GM21825 (cell line): ENCODE data around the gene KIAA1671.

Experiments
- ATAC-seq: cut with Tn5 transposase; IDR thresholded peaks from one replicate; pipeline ENCODE4 v1.9.1; 2021; ENCODE audit warnings: mild to moderate bottlenecking, moderate library complexity; ENCODE audit not compliant: unreplicated experiment

Gene KIAA1671

DNA sequence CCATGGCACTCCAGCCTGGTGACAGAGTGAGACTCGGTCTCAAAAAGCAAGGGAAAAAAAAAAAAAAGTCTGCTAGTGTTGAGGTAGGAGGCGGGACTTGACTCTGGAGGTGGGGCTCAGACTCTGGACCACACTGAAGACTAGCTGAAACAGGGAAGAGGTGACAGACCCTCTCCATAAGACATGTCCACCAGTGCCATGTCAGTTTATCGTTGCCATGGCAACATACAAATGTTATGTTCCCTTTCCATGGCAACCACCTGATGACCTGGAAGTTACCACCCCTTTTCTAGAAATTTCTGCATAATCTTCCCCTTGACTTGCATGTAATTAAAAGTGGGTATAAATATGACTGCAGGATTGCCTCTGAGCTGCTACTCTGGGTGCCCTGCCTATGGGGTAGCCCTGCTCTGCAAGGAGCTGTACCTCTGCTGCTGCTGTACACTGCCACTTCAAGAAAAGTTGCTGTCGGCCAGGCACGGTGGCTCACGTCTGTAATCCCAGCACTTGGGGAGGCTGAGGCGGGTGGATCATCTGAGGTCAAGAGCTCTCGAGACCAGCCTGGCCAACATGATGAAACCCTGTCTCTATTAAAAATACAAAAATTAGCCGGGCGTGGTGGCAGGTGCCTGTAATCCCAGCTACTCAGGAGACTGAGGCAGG, 55.1 kb downstream of the KIAA1671 start:
- ATAC-seq, result no peak

DNA sequence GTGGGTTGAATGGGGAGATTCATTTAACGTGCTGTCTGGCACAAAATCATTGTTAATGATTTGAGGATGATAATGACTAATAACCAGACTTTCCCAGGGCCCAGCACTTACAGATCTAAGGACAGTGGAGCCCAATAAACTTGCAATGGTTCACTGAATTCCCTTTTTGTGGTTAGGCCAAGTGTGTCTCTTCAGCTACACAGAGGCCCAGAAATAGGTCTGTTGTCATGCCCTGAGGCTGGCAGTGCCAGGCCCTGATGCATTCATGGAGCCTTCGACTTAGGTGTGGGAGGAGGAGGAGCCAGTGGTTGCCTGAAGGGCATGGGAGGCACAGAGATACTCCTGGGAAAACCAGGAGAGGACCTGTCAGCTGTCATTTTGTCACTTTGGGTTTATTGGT, 56.1 kb downstream of the KIAA1671 start:
- no peak for ATAC-seq

DNA sequence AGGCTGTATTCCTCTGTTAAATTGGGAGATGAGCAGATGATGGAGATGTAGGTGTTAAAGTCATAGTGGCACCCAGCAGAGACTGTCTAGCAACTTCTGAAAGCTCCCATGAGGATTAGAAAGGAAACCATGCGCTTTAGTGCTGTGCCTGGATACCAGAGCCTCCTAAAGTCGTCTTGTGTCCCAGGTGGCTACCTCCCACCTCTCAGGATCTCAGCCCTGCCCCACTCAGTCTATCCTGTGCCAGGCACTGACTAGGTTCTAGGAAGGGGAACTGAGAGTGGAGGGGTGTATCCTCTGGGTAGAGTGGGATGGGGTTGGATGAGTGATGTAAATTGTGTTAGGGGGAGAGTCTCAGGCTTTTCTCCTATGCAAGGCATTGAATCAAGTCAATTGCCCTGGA, 60.2 kb downstream of the KIAA1671 start:
- no peak for ATAC-seq

DNA sequence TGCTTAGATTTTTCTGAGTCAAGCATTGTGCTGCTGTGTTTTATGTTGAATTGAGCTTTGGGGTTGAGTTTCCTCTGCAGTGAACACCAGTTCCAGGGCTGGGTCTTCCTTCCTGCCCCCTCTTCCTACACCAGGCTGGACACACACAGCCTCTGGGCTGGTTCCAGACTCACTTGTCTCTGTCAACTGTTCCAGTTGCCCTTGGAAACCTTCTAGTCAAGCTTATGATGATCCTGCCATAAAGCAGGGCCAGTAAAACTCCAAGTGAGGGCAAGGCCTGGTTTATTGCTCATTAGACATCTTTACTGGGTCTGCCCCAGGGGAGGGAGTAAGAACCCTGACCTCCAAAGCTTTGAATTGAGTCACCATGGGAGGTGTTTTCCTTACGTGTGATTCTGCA, 61.1 kb downstream of the KIAA1671 start:
- ATAC-seq, result no peak

DNA sequence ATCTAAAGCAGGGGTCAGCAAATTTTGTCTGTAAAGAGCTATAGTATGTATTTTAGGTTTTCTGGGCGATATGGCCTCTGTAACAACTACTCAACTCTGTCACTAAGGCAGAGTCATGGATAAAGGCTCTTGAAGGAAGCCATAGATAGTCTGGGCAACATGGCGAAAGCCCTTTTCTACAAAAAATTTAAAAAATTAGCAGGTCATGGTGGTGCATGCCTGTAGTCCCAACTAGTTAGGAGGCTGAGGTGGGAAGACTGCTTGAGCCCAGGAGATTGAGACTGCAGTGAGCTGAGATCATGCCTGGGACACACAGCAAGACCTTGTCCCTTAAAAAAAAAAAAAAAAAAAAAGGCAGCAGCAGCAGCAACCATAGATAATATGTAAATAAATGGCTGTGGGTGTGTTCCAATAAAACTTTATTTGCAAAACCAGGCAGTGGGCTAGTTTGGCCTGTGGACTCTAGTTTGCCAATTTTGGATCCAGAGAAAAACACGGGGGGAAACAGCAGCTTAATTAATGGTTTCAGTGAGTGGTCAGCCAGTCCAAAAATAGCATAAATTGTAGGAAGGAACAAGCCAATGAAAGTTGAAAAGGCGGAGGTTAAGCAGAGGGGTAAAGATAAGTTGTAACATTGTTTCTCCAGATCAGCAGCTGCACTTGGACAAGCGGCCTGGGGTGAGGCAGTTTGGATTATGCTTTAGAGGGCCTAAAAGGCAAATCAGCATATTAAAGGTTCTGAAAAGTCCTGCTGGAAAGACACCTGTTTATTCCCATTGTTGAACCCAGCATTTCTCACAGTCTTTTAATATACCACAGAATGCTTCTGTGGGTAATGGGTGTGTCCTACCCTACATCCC, 62.6 kb downstream of the KIAA1671 start:
- no peak for ATAC-seq

DNA sequence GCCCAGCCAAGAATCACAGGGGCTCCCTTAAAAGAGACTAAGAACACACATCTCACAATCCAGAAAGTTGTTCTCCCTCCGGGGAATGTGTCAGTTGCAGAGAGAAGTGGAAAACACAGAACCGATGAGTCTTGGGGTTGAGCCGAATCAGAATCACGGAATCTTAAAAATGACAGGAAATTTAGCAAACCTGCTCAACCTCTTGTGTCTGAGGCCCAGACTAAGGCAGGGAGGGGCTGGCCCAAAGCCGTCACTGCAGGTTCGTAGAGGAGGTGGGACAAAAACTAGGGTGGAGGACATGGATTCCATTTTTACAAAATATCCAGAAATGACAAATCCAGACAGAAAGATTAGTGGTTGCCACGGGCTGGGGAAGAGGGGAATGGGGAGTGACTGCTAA, 63.8 kb downstream of the KIAA1671 start:
- ATAC-seq, result no peak

DNA sequence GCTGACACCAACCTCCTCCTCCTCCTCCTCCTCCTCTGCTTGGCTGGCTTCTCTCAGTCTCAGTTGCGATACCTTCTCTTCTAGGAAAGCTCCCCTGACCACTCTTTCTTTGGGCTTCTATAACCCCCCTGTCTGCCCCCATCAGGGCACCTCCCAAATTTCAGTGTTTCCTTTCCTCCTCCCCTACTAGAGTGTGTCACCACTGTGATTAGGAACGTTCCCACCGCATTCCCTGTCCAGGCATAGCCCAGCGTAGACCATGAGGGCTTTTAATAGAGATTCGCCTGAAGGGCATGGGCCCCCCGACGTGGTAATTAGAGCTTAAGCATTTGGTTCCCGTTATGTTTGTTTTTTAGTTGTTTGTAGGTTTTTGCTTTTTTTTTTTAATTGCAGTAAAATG, 65.5 kb downstream of the KIAA1671 start:
- no peak for ATAC-seq

DNA sequence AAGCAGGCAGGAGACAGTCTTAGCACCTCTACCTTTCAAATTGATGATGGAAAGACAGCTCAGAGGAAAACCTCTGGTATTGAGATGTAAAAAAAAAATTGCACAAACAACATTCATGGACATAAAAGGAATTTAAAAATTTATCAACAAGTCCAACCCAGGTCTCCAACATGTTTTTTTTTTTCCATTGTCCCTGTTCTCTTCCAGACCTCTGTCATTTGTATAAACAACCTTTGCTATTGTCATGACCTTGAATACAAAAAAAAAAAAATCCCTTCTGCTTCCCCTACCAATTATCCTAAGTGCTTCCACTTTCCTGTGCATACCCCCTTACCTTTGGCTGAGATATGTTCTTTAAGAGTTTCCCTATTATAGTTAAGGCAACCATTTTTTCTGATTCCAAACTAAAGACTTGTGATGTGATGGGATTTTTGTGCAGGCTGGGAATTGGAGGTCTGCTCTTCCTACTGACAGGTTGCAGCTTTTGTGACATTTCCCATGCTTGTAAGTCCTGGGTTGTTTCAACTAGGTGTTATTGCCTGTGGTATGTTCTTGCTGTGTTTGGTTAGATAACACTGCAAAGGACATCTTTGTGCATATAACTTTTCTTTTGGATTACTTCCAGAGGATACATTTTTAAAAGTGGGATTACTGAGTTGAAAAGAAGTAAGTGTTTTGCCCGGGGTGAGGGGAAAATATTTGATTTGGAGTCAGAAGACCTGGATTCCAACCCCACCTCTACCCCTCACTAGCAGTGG, 67.1 kb downstream of the KIAA1671 start:
- ATAC-seq, result no peak

DNA sequence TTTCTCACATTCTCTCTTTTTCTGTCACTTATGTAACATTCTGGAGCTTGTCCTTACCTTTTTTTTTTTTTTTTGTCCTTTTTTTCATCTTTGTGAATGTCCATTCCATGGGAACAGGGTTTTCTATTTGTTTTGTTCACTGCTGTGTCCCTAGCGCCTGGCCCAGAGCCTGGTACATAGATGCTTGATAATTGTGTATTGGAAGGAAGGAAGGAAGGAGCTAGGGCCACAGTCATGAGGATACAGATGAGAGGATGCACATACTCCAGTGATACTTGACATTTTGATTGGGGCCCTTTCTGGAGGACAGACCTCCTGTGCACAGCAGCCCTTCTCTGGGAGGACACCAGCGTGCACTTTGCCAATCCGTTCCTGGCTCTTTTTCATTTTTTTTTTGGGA, 68.9 kb downstream of the KIAA1671 start:
- ATAC-seq, result no peak

DNA sequence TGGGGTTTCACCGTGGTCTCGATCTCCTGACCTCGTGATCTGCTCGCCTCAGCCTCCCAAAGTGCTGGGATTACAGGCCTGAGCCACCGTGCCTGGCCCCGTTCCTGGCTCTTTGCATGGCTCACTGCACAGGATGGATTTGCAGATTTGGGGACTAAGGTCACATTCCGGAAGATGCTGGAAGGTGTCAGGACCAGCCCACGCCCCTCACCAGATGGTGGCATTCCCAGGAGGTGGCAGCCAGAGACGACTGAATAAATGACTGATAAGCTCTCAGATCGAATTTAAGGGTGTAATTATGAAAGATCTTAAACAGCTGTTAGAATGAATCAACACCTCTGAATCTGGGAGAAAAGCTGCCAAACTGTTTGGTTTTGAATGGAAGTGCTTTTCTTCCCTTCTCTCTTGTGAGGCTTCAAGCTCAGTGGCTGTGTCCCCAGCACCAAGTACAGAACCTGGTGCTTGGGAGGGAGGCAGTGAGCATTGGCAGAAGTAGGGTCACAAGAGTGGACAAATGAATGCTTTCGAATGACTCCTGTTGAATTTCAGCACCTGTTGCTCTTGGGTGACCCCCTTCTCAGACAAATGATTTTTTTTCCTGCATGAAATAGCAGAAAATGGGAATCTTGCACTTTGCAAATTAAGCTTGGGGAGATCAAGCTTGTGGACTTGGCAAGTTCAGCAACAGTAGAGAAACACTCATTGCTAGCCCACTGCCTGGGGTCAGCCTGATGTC, 69.6 kb downstream of the KIAA1671 start:
- no peak for ATAC-seq

DNA sequence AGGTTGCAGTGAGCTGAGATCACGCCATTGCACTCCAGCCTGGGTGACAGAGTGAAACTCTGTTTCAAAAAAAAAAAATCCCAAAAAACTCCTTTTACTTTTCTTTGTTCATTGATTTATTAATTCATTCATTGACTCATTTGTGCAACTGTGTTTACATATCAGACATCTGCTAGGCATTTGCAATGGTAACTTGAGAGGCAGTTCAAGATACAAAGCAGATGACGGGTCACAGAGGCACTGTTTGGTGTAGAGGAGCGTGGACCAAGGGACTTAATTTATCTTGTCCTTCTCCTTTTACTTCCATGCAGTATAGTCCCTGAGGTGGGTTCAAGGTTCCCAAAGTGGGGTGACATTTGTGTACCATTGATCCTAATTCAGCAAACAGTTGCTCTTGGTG, 71.4 kb downstream of the KIAA1671 start:
- ATAC-seq, result no peak

DNA sequence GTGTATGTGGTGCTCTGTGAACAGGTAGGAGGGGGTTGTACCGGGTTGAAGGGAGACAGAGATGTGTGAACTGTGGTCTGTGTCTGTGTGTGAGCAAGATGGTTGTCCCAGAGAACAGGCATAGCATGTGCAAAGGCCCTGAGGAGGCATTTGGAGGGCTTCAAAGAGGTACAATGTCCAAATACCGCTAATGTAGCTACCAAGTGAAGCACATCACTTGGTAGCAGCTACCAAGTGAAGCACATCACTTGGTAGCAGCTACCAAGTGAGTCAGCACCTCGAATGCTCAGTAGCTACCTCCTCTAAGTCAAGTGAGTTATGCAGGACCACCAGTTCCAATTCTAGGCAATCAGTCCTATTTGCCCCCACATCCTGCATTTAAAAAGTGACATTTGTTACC, 72.4 kb downstream of the KIAA1671 start:
- no peak for ATAC-seq

DNA sequence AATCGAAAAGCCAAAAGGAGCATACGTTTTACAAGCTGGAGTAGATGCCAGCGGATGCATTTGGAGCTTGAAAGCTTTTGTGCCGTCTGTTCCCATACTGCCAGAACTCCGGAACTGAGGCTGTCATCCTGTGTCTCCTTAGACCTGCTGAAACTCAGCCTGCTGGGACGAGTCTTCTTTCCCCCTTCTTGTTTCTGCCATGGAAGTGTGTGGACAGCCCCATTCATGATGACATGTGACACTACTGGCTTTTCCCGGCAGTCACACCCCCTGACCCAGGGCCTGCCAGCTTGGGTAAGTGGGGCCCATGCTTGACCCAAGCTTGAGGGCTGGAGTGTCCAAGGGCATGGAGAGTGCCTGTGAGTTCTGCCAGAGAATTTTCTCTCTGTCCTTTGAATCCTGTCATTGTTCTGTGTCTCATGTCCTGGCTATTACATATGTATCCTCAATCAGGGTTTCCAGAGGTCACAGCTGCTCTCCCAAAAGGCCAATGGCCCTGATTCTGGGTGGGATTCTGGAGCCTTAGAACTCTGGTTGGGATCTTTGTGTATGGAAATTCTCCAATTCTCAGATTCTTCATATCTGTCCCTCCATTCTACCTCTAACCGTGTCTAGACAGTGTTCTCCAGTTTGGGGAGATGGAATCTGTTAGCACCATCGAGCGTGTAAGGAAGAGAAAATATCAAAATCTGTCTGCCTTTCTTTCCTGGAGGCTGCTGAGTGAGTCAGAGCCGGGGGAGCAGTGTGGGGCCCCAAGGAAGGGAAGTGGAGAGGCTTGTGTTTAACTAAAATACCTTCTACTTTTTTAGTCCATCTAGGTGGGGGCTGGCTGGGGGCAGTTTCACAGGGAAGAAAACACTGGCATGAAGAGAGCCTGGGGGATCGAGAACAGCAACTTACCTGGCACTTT, 73.2 kb downstream of the KIAA1671 start:
- no peak for ATAC-seq

DNA sequence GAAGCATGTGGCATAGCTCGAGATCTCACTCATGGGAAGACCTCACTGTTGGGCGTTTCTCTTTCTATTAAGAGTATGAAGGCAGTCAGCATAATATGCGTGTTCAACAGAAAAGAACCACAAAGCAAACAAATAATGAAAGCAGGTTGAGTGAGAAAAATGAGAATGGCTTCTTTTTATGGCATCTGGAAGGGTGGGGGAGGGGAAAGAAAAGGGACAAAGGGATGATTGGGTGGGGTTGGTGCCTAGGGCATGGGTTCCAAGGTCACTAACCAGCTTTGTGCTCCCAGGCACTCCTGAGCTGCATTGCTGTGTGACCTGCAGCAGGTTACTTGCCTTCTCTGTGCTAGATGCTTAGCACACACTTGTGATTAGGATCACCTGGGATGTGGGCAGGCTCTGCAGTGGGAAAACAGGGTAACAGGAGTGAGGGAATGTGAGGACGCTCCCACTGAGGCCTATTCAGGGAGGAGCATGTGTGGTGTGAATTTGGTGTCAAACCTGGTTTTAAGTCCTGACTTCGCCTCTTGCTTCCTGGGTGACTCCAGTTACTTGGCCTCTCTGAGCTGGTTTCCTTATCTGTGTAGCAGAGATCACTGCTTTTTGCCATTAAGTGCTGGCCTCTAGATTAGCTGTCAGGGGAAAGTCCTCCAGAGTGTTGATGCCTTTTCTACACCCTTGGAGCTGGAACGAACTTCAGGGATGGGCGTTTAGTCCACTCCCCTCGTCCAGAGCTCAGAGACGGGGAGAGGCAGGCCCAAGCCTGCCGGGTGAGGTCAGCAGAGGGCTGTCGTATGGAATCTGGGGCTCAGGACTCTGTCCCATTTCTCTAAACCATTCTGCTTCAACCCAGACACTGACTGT, 74.8 kb downstream of the KIAA1671 start:
- ATAC-seq, result no peak

DNA sequence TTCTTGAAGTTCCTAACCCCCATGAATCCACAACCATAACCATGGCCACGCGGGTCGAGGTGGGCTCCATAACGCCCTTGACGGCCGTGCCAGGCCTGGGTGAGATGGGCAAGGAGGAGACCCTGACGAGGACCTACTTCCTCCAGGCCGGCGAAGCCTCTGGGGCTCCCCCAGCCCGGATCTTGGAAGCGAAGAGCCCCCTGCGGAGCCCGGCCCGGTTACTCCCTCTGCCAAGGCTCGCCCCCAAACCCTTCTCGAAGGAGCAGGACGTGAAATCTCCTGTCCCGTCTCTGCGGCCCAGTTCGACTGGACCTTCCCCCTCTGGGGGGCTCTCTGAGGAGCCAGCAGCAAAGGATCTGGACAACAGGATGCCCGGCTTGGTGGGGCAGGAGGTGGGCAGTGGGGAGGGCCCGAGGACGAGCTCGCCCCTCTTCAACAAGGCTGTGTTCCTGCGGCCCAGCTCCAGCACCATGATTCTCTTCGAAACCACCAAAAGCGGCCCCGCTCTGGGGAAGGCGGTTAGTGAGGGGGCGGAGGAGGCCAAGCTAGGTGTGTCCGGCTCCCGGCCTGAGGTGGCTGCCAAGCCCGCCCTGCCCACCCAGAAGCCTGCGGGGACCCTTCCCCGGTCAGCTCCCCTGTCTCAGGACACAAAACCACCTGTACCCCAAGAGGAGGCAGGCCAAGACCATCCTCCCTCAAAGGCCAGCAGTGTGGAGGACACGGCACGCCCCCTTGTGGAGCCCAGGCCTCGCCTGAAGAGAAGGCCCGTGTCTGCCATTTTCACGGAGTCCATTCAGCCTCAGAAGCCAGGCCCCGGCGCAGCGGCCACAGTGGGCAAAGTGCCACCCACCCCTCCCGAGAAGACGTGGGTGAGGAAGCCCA, 75.7 kb downstream of the KIAA1671 start:
- no peak for ATAC-seq

DNA sequence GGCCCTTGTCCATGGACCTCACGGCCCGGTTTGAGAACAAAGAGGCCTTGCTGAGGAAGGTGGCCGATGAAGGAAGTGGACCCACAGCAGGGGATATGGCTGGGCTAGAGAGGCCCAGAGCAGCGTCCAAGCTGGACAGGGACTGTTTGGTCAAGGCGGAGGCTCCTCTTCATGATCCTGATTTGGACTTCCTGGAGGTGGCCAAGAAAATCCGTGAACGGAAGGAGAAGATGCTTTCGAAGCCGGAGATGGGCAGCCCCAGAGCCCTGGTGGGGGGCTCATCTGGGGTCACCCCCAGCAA, 76.3 kb downstream of the KIAA1671 start:
- no peak for ATAC-seq

DNA sequence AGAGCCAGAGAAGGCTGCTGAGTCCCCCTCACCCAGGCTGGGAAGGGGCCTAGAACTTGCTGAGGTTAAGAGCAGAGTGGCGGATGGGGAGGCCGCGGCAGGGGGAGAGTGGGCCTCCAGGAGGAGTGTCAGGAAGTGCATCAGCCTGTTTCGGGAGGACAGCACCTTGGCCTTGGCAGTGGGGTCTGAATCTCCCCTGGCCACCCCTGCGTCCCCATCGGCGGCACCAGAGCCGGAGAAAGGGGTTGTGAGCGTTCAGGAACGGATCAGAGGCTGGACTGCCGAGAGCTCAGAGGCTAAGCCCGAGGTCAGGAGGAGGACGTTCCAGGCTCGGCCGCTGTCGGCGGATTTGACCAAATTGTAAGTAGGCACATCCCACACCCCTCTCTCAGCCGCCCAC, 76.7 kb downstream of the KIAA1671 start:
- no peak for ATAC-seq

DNA sequence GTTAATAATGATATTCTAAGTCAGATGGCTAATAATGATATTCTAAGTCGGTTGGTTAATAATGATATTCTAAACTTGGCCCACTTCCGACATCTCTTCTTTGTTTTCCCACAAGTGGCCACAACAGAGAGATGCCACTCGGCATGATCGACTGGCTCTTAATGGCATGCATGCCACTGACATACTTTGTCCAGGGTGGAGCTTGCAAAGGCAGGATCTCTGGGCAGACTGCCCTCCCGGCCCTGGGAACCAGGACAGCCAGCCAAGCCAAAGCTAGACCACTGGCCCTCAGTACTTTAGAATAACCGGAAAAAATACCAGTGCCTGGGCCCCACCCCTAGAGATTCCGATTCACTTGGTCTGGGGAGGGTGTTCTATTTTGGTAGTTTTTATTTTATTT, 78.1 kb downstream of the KIAA1671 start:
- ATAC-seq, result no peak
